Lower leg skin (tissue), 3 donors: ENCODE results near the gene FTSJ3.

ENCODE experiments used
- POLR2A ChIP-seq, 2 donors: fragments of 450-650 bp; IDR thresholded peaks; one replicate each; pipeline ENCODE4 v1.6.1; 2016 to 2017; ENCODE audit warnings: antibody characterized with exemption in 2 of 2, mild to moderate bottlenecking in 1 of 2, moderate library complexity in 1 of 2
- TF ChIP-seq, protein P1 (sequence below), 3 donors: fragments of 450-650 bp; IDR thresholded peaks; one replicate each; pipeline ENCODE4 v1.5.1; 2016; ENCODE audit warnings: antibody characterized with exemption in 3 of 3, mild to moderate bottlenecking in 3 of 3, moderate library complexity in 2 of 3

- TF ChIP-seq, protein P1, sequence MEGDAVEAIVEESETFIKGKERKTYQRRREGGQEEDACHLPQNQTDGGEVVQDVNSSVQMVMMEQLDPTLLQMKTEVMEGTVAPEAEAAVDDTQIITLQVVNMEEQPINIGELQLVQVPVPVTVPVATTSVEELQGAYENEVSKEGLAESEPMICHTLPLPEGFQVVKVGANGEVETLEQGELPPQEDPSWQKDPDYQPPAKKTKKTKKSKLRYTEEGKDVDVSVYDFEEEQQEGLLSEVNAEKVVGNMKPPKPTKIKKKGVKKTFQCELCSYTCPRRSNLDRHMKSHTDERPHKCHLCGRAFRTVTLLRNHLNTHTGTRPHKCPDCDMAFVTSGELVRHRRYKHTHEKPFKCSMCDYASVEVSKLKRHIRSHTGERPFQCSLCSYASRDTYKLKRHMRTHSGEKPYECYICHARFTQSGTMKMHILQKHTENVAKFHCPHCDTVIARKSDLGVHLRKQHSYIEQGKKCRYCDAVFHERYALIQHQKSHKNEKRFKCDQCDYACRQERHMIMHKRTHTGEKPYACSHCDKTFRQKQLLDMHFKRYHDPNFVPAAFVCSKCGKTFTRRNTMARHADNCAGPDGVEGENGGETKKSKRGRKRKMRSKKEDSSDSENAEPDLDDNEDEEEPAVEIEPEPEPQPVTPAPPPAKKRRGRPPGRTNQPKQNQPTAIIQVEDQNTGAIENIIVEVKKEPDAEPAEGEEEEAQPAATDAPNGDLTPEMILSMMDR (IDR thresholded peaks at IDR 0.05): no peak
- no peak for TF ChIP-seq POLR2A (IDR thresholded peaks at IDR 0.05)
Observed at GRCh38 chr17:63859257-63859656, 31.8 kb upstream of the FTSJ3 start.
